SKM-1 (cell line): ENCODE results near the gene RPS6KA5.
"Not testable (repeated sequence)": the region's sequence is repeated elsewhere in the genome, so short reads cannot be mapped to it uniquely, and the experiment has no call there.

ENCODE experiments used
- DNase-seq: peaks from one replicate; lab custom pipeline; 2025; ENCODE audit not compliant: unreplicated experiment; lab: John Stamatoyannopoulos, UW

RPS6KA5 gene

GRCh38 chr14:90874599-90874998 is 185.8 kb downstream of the RPS6KA5 start:
- no peak for DNase-seq

GRCh38 chr14:90871605-90872233 is 188.7 kb downstream of the RPS6KA5 start:
- no peak for DNase-seq

- DNase-seq, result no peak
Observed at GRCh38 chr14:90870950-90871604, 189.4 kb downstream of the RPS6KA5 start.

- DNase-seq, result no peak
Observed at GRCh38 chr14:90867501-90867900, 192.9 kb downstream of the RPS6KA5 start.

GRCh38 chr14:90866833-90867232 is 193.6 kb downstream of the RPS6KA5 start:
- DNase-seq, result no peak

GRCh38 chr14:90864741-90865140 is 195.7 kb downstream of the RPS6KA5 start:
- DNase-seq, result no peak

GRCh38 chr14:90858511-90858910 is 201.9 kb downstream of the RPS6KA5 start:
- DNase-seq, result no peak

- no peak for DNase-seq
Observed at GRCh38 chr14:90857866-90858265, 202.6 kb downstream of the RPS6KA5 start.

GRCh38 chr14:90856115-90856514 is 204.3 kb downstream of the RPS6KA5 start:
- not testable (repeated sequence) for DNase-seq

GRCh38 chr14:90853116-90853515 is 207.3 kb downstream of the RPS6KA5 start:
- no peak for DNase-seq

GRCh38 chr14:90851327-90852036 is 209.0 kb downstream of the RPS6KA5 start:
- DNase-seq, result no peak

GRCh38 chr14:90850487-90850886 is 210.0 kb downstream of the RPS6KA5 start:
- no peak for DNase-seq

GRCh38 chr14:90849787-90850444 is 210.5 kb downstream of the RPS6KA5 start:
- DNase-seq, result no peak

GRCh38 chr14:90848944-90849731 is 211.3 kb downstream of the RPS6KA5 start:
- no peak for DNase-seq

- no peak for DNase-seq
Observed at GRCh38 chr14:90846511-90846910, 213.9 kb downstream of the RPS6KA5 start.

GRCh38 chr14:90844321-90844720 is 216.1 kb downstream of the RPS6KA5 start:
- no peak for DNase-seq

GRCh38 chr14:90842726-90843125 is 217.7 kb downstream of the RPS6KA5 start:
- DNase-seq, result no peak

- DNase-seq, result not testable (repeated sequence)
Observed at GRCh38 chr14:90840667-90841066, 219.8 kb downstream of the RPS6KA5 start.

- no peak for DNase-seq
Observed at GRCh38 chr14:90839889-90840266, 220.6 kb downstream of the RPS6KA5 start.

- no peak for DNase-seq
Observed at GRCh38 chr14:90839024-90839888, 221.2 kb downstream of the RPS6KA5 start.
